Gastrocnemius medialis (tissue), 4 donors: ENCODE data around the gene CRYL1. TPM values are rescaled to one million over a fixed set of nuclear protein-coding genes. Genes with fewer than 3 reads are reported as not detected.

Experiments
- ATAC-seq, 2 donors: fragments of 150-250 bp; one replicate each; pipeline ENCODE4 v1.9.1; 2016
- DNase-seq, 2 donors: peaks; one replicate each; pipeline ENCODE4 v3.0.0-alpha.2; 2019
- H3K27ac ChIP-seq, 4 donors: fragments of 200-600 bp; sonication (generic); 1 replicate in 1 of 4; 2 replicates in 3 of 4; pipeline ENCODE4 v1.5.1; 2016 to 2018; ENCODE audit warnings: mild to moderate bottlenecking in 2 of 4, moderate library complexity in 1 of 4
- H3K27me3 ChIP-seq, 3 donors: fragments of 200-600 bp; sonication (generic) in 2 of 3; 1 replicate in 1 of 3; 2 replicates in 2 of 3; pipeline versions ENCODE4 v1.5.1 to v1.6.0; 2016 to 2019; ENCODE audit warnings: mild to moderate bottlenecking in 1 of 3, moderate library complexity in 1 of 3
- H3K36me3 ChIP-seq, 2 donors: fragments of 200-600 bp; sonication (generic) in 1 of 2; one replicate each; pipeline ENCODE4 v1.5.1; 2017 to 2018
- H3K4me1 ChIP-seq, 2 donors: fragments of 200-600 bp; sonication (generic) in 1 of 2; one replicate each; pipeline ENCODE4 v1.5.1; 2016 to 2017; ENCODE audit warnings: mild to moderate bottlenecking in 2 of 2
- H3K4me3 ChIP-seq, 4 donors: fragments of 200-600 bp; sonication (generic) in 3 of 4; 1 replicate in 1 of 4; 2 replicates in 3 of 4; pipeline ENCODE4 v1.5.1; 2016 to 2019; ENCODE audit warnings: mild to moderate bottlenecking in 2 of 4
- H3K9me3 ChIP-seq, 3 donors: fragments of 200-600 bp; sonication (generic) in 2 of 3; 1 replicate in 1 of 3; 2 replicates in 2 of 3; pipeline ENCODE4 v1.5.1; 2016 to 2019
- CTCF ChIP-seq, 5 experiments: fragments of 450-650 bp in 3 of 5; fragments of 200-600 bp in 2 of 5; sonication (generic) in 2 of 5; IDR thresholded peaks in 4 of 5; conservative IDR thresholded peaks in 1 of 5; 1 replicate in 4 of 5; 2 replicates in 1 of 5; pipeline ENCODE4 v1.5.1; 2016 to 2019; ENCODE audit warnings: antibody characterized with exemption in 5 of 5, mild to moderate bottlenecking in 3 of 5, moderate library complexity in 3 of 5
- POLR2A ChIP-seq, 2 donors: fragments of 450-650 bp; IDR thresholded peaks; one replicate each; pipeline ENCODE4 v1.6.1; 2017; ENCODE audit warnings: antibody characterized with exemption in 2 of 2, mild to moderate bottlenecking in 2 of 2, moderate library complexity in 2 of 2
- in situ Hi-C, 4 donors: fragments of 200-750 bp; cut with MboI; loops; one replicate each; pipeline versions ENCODE4 v1.15.0 to v1.8.0; 2017; ENCODE audit warnings: low sequenced_read_pairs in 4 of 4
- intact Hi-C: fragments of 100-400 bp; cut with DNase I; formaldehyde crosslinking; loops from one replicate; pipeline ENCODE4 v1.15.1; 2023; ENCODE audit warnings: low total_unique reads
- total RNA-seq, 4 donors: library from RNA; depleted of rRNA; stranded (reverse); fragments of >200 nt; gene quantifications; one replicate each; pipeline versions ENCODE4 v1.1.0 to v1.2.3, GENCODE V29; 2016

Gene CRYL1
- total RNA-seq, 4 donors from 2014 or later: 11.0 to 17.4 (median 15.7) TPM

GRCh38 chr13:20418953-20419352 is 106.7 kb downstream of the CRYL1 start:
- no peak overlapping the region for H3K4me3 ChIP-seq
- in situ Hi-C loops: no loop called here
- no peaks in the 10 kb centered on the region for H3K4me1 ChIP-seq
- H3K36me3 ChIP-seq: peaks cover 0 to 4% of the 10 kb centered on the region in 2 donors
- TF ChIP-seq POLR2A (IDR thresholded peaks at IDR 0.05): no peak
- TF ChIP-seq CTCF (IDR thresholded peaks at IDR 0.05 in 4 of 5, conservative IDR thresholded peaks at IDR 0.05 in 1 of 5): no peak
- no peaks in the 10 kb centered on the region for H3K9me3 ChIP-seq
- no peaks in the 10 kb centered on the region for H3K27me3 ChIP-seq
- no peak for DNase-seq
- no peak for ATAC-seq
- H3K27ac ChIP-seq: no peak overlapping the region
- intact Hi-C loops: no loop called here

GRCh38 chr13:20416223-20416745 is 109.4 kb downstream of the CRYL1 start:
- DNase-seq: no peak
- intact Hi-C loops: no loop called here
- in situ Hi-C loops: no loop called here
- H3K9me3 ChIP-seq: no peaks in the 10 kb centered on the region
- H3K4me3 ChIP-seq: no peak overlapping the region
- no peaks in the 10 kb centered on the region for H3K4me1 ChIP-seq
- peaks cover 0 to 4% of the 10 kb centered on the region in 2 donors for H3K36me3 ChIP-seq
- H3K27ac ChIP-seq: no peak overlapping the region
- no peak for ATAC-seq
- H3K27me3 ChIP-seq: no peaks in the 10 kb centered on the region
- TF ChIP-seq POLR2A (IDR thresholded peaks at IDR 0.05) (no peak), CTCF (IDR thresholded peaks at IDR 0.05 in 4 of 5, conservative IDR thresholded peaks at IDR 0.05 in 1 of 5) (no peak)

GRCh38 chr13:20415694-20416107 is 110.0 kb downstream of the CRYL1 start:
- no peak for DNase-seq
- no peak for ATAC-seq
- in situ Hi-C loops (no loop called here), intact Hi-C loops (no loop called here)
- Histone ChIP-seq H3K9me3 (no peaks in the 10 kb centered on the region), H3K36me3 (peaks cover 0 to 4% of the 10 kb centered on the region in 2 donors), H3K4me3 (no peak overlapping the region), H3K27me3 (no peaks in the 10 kb centered on the region), H3K27ac (no peak overlapping the region), H3K4me1 (no peaks in the 10 kb centered on the region)
- TF ChIP-seq POLR2A (IDR thresholded peaks at IDR 0.05) (no peak), CTCF (IDR thresholded peaks at IDR 0.05 in 4 of 5, conservative IDR thresholded peaks at IDR 0.05 in 1 of 5) (no peak)

GRCh38 chr13:20415306-20415679 is 110.4 kb downstream of the CRYL1 start:
- no peak for ATAC-seq
- Histone ChIP-seq H3K36me3 (peaks cover 0 to 4% of the 10 kb centered on the region in 2 donors), H3K9me3 (no peaks in the 10 kb centered on the region), H3K4me1 (no peaks in the 10 kb centered on the region), H3K27ac (no peak overlapping the region), H3K4me3 (no peak overlapping the region), H3K27me3 (no peaks in the 10 kb centered on the region)
- intact Hi-C loops: no loop called here
- no peak for DNase-seq
- TF ChIP-seq POLR2A (IDR thresholded peaks at IDR 0.05) (no peak), CTCF (IDR thresholded peaks at IDR 0.05 in 4 of 5, conservative IDR thresholded peaks at IDR 0.05 in 1 of 5) (no peak)
- in situ Hi-C loops: no loop called here
